Suppressor macrophage treated with lipopolysaccharide for 4 hours (primary cell): ENCODE data around the gene TOMM40L.
A peak's percentile ranks its signal among the peaks of the same experiment; 100 is the strongest.

ENCODE experiments used
- DNase-seq: peaks from one replicate; pipeline ENCODE4 v3.0.0-alpha.2; 2020

The TOMM40L gene

DNA sequence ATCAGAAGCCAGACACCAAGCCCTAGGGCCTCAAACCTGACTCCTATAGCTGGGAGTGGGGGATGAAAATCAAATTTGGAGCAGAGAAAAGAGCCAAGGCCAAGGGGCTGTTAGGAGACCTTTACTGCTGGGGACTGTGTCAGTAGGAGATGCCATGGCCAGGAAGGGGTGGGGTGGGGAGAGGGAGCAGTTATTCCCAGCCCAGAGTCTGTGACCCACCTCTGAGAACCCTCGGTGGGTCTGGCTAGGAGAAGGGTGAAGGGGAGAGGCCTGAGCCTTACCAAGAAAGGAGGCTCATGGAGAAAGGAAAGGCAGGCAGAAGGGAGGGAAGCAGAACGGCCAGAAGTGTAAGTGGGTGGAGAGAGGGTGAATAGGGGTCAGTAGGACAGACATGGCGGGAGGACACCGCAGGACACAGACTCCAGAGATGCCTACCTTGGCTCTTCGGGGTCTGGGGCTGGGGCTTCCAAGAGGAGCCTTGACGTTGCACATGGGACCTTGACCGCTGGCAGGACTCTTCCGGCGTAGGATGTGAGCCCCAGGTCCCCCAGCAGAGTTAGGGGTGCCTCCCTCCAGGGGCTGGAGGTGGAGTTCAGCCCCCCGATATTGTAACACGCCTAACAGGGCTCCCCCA lies 28.2 kb upstream of the TOMM40L start:
- no peak for DNase-seq

DNA sequence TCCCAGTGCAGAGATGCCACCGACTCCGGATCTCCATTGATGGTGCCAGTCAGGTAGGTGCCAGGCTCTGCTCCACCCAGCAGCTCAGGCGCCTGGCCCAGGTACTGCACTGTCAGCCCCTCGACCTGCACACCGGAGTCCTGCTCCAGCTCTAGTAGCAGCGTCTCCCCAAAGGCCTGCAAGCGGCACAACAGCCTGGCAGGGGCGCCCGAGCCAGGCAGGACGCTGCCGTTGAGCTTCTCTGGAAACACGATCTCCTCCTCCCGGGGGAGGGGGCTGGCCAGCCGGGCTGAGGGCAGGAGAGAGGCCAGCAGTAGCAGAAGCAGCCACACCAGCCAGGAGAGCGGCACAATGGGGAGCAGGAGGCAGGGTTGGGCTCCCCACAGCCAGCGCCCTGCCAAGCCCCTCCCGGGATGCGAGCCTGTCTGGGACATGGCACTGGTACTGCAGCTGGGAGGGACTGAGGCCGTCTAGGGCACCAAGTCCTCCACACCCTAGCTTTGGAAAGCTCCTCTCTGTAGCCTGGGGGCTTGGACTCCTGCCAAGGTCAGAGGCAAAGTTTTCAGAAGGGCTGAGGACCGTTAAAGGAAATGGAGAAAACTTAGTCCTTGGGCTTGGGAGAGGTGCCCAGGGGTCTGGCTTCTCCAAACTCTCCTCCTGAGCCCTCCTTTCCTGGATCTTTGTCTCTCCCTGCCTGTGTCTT lies 27.5 kb upstream of the TOMM40L start:
- DNase-seq = no peak

DNA sequence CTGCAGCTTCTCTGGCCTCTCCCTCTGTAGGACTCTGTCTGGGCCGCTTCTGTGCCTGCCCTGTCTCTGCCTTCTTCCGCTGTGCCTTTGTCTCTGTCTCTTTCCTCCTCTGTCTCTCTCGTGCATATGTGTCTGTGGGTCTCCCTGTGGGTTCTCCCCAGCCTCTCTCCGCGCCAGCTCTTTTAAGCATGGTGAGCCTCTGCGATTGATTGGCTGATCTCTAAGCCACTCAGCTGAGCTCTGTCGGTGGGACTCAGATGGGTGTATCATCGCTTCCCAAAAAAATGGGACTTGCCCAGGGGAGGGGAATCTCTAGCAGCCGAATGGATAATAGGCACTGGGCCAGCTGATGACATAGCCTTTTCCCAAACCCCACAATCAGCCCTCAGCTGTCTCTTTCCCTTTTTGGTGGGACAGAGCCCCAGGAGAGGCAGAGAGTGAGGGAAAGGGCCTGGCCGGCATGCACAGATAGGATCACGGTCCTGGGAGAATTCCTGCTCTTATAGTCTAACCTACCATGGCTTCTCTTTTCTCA lies 26.9 kb upstream of the TOMM40L start, which contains the start of gene ADAMTS4:
Gene ADAMTS4 (minus strand): TSS at position 158 of the 535 bp plus-strand sequence. CDS start 427 bp downstream, outside the sequence.
- DNase-seq = no peak

DNA sequence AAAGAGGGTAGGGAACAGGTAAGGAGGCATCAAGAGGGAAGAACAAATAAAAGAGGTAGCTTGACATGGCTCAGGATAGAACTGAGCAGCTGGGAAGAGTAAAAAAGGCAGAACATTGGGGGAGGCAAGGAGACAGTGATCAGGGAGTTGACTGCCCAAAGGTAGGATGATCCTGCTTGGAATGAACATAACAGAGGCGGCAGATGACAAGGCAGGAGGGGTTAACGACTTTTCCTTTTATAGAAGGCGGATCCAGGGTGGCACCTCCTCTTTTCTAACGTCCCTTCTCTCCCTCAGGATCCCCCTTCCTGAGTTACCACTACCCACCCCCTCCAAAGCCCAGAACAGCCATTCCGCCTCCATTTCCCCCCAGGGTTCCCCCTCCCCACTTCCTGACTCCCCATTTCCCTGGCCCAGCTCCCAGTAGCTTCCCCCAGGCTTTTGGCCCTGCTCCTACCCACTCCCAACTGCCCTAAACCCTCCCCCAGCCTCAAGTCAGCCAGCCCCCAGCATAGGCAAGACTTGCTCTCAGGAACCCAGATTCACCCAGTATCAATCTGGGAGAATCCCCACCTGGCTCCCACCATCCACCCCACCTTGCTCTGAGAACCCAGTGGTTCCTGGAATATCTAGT lies 26.2 kb upstream of the TOMM40L start:
- no peak for DNase-seq

DNA sequence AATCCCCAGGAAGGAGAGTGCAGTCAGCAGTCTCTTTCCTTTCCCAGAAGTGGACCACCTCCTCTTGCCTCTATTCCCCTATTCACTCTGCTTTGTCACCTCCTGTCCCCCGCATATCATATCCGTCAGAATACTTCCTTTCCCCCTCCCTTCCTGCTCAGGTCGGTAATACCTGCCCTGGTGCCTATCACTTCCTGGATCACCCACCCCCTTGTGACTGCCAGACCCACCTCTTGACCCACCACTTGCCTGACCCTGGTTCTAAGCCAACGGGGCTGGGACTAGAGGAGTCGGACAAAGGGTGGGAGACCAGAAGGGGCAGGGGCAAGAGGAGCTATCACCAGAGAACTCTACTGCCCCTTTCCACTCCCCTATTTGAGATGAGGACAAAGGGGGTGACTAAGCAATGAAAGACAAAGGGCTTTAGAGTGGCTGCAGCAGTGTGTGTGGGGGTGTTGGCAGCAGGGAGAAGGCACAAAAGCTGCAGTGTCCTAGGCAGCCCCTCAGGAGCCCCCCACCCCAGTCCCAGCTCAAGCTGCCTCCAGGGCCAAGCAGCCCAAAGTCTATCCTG lies 25.4 kb upstream of the TOMM40L start:
- DNase-seq = no peak

DNA sequence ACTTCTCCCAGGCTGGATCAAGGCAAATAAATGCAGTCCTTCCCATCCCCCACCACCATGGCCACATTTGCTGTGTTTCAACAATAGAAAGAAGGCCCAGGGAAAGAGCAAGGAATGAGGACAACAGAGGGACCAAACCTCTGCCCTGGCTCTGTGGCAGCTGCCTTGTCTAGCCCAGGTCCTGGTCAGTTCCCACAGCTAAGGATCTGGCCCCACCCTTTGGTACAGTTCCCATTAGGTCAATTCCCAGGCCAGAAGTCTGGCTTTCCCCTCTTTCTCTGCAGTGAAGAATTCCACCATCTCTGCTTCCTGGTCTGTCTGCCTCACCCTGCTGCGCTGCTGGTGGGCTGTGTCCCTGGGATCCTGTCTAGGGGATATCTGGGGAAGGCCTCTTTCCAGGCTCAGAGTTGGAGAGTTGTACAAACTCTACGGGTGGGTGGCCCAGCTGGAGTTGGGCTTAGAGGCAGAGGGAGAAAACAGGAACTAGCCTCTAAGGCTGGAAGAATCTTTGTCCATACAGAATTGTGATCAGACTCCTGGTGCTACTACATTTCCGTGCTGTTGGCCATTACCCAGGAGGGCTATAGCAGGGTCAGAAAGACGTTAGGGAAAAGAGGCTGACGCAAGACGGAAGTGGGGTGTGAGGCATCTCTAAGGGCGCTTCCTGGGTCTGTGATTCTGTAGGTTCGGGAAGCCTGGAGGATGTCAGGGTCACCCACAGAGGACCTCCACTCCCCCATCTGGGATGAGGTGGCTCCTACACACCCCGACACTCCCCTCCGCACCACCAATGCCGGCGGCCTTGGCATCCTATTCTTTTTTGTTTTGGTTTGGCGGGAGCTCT lies 24.6 kb upstream of the TOMM40L start:
- DNase-seq = peak; percentile 61

DNA sequence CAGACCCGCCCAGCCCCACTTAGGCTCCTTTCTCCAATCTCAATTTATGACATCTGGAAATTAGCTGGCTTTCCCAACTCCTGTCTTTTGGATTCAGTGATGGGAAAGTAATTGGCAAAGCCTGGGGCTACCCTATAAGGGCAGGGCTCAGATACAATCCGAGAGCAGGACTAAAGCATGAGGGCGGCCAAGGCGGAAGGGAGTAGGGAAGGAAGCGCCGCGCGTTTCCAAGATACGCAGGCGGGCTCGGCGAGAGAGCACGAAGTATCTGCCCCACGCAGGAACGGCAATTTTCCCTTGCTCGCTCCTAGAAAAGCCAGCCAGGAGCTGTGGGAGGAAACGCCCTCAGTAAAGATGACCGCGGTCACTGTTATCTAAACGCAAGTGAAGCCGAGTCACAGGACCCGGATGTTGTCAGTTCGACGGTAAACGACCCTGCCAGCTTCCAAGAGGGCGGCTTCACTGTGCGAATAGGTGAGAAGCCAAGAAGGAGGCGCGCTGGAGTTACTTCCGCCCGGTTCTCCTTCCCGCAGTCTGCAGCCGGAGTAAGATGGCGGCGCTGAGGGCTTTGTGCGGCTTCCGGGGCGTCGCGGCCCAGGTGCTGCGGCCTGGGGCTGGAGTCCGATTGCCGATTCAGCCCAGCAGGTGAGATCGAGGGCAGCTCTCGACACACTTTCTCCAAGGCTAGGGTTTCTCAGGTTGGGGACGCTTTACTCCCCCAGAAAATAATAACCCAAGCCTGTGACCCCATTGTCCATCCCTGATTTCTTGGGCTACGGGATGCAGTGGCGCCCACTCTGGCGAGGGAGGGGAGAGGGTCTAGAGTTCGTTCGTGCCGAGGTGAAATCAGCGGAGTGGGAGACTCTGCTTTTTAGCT lies 23.8 kb upstream of the TOMM40L start, which contains the start of gene NDUFS2:
Gene NDUFS2 (plus strand): TSS at position 532 of the 877 bp plus-strand sequence. CDS start 19 bp downstream, at position 551.
- DNase-seq = peak; percentile 98

DNA sequence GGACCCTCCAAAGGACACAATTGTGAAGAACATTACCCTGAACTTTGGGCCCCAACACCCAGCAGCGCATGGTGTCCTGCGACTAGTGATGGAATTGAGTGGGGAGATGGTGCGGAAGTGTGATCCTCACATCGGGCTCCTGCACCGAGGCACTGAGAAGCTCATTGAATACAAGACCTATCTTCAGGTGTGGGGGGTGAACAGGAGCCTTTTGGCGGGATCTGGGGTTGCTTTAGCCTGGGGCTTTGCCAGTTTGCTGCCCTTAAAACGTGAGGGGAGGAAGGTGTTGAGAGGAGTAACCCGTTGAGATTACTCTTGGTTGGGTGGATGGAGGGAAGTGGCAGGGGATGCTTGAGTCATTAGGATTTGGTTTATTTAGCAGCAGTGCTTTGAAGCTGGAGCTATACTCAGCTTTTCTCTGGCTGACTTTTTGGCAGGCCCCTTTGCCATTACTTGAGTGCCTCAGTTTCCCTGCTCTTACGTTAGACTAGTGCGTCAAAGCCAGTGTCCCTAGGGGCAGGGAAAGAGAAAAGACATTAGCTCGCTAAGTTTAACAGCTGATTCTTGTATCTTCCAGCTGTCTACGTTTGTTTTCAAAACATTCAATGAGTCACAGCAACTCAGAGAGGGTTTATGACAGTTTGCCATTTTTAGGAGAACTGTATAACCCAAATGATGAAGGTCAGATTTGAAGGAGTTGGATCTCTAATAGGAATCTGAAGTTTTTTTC lies 19.3 kb upstream of the TOMM40L start:
- no peak for DNase-seq

DNA sequence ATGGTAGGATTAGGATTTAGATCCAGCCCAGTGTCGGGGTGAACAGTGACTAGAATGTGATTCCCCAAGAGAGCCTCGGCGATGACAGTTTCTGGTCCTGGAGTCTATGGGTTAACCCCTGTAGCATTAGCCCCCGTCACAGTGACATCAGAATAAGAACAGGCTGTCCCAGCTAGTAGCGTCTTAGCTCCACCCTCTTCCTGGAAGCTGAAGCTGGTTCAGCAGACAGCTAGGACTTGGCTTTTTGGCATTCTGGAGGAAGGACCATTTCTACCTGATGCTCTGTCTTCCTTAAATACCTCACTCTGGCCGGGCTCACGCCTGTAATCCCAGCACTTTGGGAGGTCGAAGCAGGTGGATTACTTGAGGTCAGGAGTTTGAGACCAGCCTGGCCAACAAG lies 18.7 kb upstream of the TOMM40L start:
- no peak for DNase-seq

DNA sequence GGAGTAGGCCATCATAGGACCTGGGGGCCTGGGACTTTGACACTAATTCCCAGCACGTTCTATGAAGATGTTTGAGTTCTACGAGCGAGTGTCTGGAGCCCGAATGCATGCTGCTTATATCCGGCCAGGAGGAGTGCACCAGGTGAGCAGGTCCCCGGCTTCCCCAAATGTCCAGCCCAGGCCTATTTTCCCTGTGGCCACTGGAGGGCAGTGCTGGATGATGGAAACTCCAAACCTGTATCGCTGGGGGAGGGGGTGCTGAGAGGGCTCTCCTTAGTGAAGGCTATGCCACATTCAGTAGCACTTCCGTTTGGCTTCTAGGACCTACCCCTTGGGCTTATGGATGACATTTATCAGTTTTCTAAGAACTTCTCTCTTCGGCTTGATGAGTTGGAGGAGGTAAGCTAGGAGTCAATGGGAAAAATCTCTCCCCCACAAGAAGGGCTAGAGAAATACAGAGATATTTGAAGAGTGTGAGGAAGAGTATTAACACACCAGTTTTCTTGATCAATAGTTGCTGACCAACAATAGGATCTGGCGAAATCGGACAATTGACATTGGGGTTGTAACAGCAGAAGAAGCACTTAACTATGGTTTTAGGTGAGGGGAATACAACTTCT lies 16.0 kb upstream of the TOMM40L start:
- peak; percentile 87 for DNase-seq

DNA sequence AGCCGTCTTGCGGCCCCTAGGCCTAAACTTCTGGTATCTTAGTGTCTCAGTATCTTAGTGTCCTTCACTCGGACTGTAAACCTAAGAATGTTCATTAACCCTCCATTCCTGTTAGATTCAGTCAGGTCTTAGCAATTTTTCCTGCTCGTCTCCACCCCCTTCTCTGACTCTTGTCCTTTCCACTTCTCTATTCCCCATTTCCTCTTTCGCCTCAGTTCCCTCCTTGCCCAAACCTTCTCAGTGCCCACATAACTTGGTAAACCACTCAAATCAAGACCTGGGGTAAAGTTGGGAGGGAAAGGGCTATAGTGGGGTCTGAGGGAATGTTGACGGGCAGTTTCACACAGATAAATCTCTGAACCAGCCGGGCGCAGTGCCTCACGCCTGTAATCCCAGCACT lies 11.5 kb upstream of the TOMM40L start:
- peak; percentile 85 for DNase-seq

DNA sequence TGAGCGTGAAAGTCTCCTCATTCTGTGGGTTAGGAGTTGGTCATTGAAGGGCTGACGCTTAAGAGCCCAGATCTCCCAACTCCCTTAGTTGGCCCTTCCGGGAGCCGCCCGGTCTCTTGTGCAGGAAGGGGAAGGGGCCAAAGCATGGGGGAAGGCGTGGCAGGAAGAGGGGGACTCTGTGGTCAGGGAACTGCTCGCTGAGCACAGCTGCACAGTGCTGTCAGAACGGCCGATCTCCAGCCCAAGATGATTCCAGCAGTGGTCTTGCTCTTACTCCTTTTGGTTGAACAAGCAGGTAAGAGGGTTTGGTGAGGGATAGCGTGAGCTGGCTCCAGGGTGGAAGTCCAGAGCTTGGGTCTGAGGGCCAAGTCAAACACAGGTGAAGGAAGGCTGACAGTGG lies 10.8 kb upstream of the TOMM40L start, which contains the start of gene FCER1G:
Gene FCER1G (plus strand): TSS at position 220 of the 400 bp plus-strand sequence. CDS start 27 bp downstream, at position 247.
- DNase-seq = peak; percentile 96

DNA sequence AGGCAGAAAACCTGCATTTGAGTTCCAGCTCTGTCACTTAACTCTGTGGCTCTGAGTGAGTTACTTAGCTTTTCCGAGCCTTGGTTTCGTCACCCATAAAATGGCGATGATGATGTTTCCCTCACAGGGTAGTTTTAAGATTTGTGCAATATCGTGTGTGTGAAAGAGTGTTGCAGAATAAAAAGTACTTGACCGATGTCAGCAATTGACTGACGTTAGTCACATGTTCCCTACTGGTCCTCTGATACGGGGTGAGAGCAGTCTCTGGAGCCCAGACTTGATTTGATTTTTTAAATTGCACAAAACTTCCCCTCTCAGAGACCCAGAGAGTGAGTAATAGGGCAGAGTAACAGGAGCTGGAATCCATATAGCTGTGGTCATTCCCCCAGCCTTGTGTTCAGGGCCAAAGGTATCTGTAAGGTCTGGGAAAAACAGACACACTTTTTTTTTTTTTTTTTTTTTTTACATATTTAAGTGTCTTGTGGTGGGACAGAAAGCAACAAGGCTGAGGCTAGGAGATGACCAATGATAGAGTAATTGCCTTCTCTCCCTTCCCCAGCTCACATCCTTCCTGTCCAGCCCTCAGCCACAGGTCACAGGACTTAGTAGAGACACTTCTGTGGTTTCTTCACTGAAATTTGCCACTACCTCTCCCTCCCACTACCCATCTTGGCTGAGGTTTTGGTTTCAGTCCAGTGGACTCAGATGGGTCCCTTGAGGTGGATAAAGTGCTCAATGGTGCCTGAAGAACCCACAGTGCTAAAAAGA lies 8.7 kb upstream of the TOMM40L start:
- peak; percentile 97 for DNase-seq

DNA sequence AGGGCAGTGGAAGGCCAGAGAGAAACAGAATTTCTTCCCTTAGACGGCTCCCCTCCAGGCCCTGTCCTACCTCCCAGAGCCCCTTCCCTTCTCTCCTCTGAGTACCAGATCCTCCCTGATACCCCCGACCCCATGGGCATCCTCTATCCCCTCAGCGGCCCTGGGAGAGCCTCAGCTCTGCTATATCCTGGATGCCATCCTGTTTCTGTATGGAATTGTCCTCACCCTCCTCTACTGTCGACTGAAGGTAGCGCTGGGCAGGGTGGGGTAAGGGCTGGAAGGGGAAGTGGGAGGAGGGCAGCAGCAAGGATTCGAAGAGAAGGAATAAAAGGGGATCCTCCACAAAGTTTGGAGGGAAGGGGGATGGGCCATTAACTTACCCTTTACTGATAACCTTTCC lies 8.0 kb upstream of the TOMM40L start:
- DNase-seq = no peak

DNA sequence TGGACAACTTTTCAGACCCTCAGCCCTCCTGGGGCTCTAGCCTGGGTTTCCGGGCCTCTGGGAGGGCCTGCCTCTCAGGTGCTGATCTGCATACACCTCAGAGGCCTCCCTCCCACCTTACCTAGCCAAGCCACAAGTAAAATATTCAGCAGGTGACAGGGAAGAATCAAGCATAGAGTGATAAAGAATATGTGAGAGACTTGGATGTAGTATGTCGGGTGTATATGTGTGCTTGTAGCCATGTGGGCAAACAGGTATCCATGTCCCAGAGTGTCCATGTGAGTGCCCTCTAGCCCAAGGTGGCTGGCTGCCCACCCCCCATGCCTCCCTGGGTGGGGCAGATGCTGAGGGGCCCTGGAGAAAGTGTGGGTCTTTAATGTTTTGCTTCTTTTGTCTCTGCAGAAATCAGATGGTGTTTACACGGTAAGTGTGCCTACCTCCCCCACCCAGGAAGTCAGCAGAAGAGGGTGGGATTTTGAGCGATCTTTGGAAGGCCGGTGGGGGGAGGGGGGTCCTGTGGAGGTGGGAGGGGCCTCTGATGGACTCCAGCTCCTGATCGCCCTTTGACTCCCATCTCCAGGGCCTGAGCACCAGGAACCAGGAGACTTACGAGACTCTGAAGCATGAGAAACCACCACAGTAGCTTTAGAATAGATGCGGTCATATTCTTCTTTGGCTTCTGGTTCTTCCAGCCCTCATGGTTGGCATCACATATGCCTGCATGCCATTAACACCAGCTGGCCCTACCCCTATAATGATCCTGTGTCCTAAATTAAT lies 7.4 kb upstream of the TOMM40L start:
- no peak for DNase-seq

DNA sequence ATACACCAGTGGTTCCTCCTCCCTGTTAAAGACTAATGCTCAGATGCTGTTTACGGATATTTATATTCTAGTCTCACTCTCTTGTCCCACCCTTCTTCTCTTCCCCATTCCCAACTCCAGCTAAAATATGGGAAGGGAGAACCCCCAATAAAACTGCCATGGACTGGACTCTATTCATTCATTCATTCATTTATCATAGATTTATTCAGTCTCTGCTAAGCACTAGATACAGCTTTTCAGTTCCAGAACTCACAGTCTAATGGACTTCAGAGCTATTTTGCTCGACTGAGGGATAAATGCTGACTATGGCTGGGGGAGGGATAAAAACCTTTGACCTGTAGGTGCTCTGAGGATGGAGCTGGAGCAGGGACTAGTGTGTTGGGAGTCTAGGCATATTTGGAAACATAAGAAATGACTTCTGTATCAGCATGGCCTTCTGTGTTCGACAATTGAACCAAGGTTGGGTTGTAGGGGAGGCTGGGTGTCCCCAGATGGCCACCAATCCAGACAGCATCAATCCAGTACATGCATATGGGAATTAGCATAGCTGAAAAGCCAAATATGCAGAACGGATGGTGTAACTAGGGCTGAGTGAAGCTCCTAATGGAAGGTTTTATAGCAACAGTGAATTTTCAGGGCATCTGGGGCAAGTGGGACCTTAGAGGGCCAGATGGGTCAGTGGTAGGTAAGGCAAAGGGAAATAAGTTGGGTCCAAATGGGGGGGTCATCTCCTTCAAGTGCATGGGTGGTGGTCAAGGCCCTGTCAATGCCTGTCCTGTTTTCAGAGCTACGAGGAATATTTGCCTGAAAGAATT lies 6.6 kb upstream of the TOMM40L start:
- DNase-seq = no peak

DNA sequence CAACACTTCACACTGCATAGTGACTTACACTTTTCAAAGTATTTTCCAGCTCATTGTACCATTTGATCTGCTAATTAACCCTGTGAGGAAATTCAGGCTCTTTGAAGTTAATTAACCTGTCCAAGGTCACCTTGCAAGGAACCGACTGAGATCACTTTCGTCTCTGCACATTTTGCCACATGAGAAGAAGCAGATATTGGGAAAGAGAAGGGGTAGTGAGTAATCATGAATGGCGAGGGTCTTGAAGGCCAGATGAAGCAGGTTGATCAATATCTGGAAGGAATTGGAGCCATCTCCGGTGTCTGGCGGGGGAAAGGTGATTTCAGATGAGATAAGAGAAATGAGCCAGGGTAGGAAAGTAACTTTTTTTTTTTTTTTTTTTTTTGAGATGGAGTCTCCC lies 5.9 kb upstream of the TOMM40L start:
- no peak for DNase-seq
